ENCODE measurements around the gene RFXANK. TPM values are rescaled to one million over a fixed set of nuclear protein-coding genes. Genes with fewer than 3 reads are reported as not detected.

Gene RFXANK
- total RNA-seq, 3 donors from 2014 or later (not counting 1 experiment from before 2014, with no cell fraction given), result 50.1 to 67.5 (median 66.0) TPM

DNA sequence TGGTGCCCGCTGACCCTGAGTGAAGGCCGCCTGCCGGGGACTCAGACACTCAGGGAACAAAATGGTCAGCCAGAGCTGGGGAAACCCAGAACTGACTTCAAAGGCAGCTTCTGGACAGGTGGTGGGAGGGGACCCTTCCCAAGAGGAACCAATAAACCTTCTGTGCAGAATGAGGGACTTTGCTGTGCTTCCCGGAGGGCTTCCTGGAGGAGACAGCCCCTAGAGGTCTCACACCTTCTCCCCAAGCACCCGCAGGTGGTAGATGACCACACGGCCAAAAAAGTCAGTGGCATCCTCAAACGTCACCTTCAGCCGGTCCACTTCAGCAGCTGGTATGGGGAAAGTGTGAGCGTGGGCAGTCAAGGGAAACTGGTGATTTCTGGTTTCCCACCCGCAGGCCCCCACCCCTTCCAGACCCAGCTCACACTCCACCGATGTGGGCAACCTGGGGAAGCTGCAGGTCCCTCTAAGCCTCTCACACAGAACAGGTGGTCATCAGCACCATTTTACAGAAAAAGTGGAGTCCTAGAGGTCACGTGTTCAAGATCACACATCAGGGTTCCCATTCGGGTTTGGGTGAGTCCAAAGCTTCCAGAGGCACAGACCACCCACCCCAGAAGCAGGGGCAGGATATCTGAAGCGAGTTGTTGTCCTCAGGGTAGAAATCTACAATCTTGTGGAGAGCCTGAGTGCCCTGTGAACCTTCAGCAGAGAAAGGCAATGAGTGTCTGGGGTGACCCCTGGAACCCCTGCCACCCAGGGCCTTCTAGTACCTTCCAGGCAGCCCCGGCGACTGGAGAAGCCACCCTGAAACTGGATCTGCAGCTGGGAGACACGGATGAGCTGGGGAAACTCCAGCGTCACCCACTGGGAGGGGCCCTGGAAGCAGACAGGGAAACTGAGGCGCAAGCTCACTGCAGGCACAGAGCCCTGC is 9.9 kb downstream of the RFXANK start:
- peaks cover 20% of the 10 kb centered on the region for H3K36me3 ChIP-seq (ENCODE audit: control insufficient read depth, insufficient read depth, low read length)
- intact Hi-C loops (cut with micrococcal nuclease), result no loop called here
- ATAC-seq, result no peak

DNA sequence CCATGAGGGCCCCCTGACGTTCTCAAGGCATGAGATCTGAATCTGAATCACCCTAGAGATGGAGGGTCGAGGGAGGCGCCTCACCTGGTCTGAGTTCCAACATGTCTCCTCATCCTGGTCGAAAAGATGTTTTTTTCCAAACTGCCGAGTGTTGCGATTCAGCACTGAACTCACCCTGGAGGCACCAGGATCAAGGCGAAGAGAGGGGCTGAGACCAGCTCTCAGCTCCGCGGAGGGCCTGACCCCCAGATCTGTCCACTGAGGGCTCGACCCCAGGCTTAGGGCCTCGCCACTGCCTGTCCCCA is 10.6 kb downstream of the RFXANK start:
- H3K4me1 Mint-ChIP-seq, result peaks cover 22 to 28% of the 10 kb centered on the region in 2 donors
- WGBS (ENCODE audit: insufficient coverage), result 32% methylated on average over 11 of the region's 11 CpGs
- H3K27ac Mint-ChIP-seq, result peak overlapping the region; percentile 84 to 87
- H3K4me1 ChIP-seq (ENCODE audit: control insufficient read depth, insufficient read depth, low read length), result peaks cover 35% of the 10 kb centered on the region
- TF ChIP-seq, protein P1, sequence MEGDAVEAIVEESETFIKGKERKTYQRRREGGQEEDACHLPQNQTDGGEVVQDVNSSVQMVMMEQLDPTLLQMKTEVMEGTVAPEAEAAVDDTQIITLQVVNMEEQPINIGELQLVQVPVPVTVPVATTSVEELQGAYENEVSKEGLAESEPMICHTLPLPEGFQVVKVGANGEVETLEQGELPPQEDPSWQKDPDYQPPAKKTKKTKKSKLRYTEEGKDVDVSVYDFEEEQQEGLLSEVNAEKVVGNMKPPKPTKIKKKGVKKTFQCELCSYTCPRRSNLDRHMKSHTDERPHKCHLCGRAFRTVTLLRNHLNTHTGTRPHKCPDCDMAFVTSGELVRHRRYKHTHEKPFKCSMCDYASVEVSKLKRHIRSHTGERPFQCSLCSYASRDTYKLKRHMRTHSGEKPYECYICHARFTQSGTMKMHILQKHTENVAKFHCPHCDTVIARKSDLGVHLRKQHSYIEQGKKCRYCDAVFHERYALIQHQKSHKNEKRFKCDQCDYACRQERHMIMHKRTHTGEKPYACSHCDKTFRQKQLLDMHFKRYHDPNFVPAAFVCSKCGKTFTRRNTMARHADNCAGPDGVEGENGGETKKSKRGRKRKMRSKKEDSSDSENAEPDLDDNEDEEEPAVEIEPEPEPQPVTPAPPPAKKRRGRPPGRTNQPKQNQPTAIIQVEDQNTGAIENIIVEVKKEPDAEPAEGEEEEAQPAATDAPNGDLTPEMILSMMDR (IDR thresholded peaks at IDR 0.05), result no peak
- ATAC-seq (no peak), DNase-seq (no peak)
- peaks cover 0 to 4% of the 10 kb centered on the region in 2 donors for H3K9me3 Mint-ChIP-seq
- H3K27ac ChIP-seq (ENCODE audit: low read length), result peak overlapping the region; percentile 71
- peaks cover 14% of the 10 kb centered on the region for H3K36me3 ChIP-seq (ENCODE audit: control insufficient read depth, insufficient read depth, low read length)
- intact Hi-C loops (cut with micrococcal nuclease), result loop anchor here (1.0 kb wide), 1 partner anchor 10 kb away; the partner anchor contains the start of genes BORCS8 and RFXANK
- peak overlapping the region; percentile 90 for H3K4me3 Mint-ChIP-seq
- no peaks in the 10 kb centered on the region for H3K36me3 Mint-ChIP-seq
- no peaks in the 10 kb centered on the region for H3K9me3 ChIP-seq (ENCODE audit: control insufficient read depth, insufficient read depth, low read length)
- peak overlapping the region; percentile 71 for H3K4me3 ChIP-seq (ENCODE audit: low read length)
- H3K27me3 Mint-ChIP-seq (ENCODE audit: low read depth in 2 of 2), result peaks cover 0 to 1% of the 10 kb centered on the region in 2 donors
- H3K27me3 ChIP-seq (ENCODE audit: control insufficient read depth, insufficient read depth, low read length), result no peaks in the 10 kb centered on the region

More for the DNA sequence above, 9.9 kb downstream of the RFXANK start:
- Histone ChIP-seq H3K27me3 (ENCODE audit: control insufficient read depth, insufficient read depth, low read length) (no peaks in the 10 kb centered on the region), H3K4me1 (ENCODE audit: control insufficient read depth, insufficient read depth, low read length) (peaks cover 28% of the 10 kb centered on the region), H3K9me3 (ENCODE audit: control insufficient read depth, insufficient read depth, low read length) (no peaks in the 10 kb centered on the region), H3K4me3 (ENCODE audit: low read length) (no peak overlapping the region), H3K27ac (ENCODE audit: low read length) (no peak overlapping the region)
- Mint-ChIP-seq H3K4me1 (peaks cover 15 to 21% of the 10 kb centered on the region in 2 donors), H3K27me3 (ENCODE audit: low read depth in 2 of 2) (no peaks in the 10 kb centered on the region), H3K27ac (peak overlapping the region; percentile 84 to 87), H3K9me3 (no peaks in the 10 kb centered on the region), H3K4me3 (peak overlapping the region; percentile 90), H3K36me3 (no peaks in the 10 kb centered on the region)
- TF ChIP-seq, protein P1 (IDR thresholded peaks at IDR 0.05), result no peak
- no peak for DNase-seq
- WGBS (ENCODE audit: insufficient coverage), result 80% methylated on average over 14 of the region's 19 CpGs

DNA sequence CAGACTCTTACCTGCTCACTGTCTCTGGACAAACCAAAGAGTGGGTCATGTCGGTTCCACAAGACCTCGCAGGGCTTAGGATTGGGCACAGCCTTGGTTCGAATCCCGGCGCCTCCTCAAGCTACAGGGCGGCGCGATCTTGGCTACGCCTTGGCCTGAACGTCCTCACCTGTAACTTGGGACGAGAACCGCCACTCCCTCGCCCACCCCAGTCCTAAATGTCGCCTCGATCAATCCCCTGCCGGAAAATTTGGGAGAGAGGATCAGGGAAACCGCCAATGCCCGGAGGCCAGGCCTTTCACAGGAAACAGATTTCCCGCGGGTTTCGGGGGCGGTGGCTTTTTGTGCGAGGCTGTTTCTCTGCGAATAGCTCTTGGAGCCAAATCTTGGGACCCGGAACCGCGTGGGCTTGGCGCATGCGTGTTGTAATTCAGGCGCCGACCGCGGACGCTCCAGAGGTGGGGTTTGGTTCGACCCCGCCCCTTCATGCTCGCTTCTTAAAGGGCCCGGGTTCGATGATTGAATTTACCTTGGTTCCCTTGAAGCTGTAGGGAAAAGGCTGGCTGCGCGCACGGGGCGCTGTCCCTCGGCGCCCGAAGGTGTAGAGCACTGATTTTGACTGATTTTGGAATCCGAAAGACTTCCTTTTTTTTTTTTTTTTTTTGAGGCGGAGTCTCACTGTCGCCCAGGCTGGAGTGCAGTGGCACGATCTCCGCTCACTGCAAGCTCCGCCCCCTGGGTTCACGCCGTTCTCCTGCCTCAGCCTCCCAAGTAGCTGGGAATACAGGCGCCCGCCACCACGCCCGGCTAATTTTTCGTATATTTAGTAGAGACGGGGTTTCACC is 11.2 kb downstream of the RFXANK start, which contains the start of gene NR2C2AP:
TSS of gene NR2C2AP (minus strand) at position 403 of the 845 bp plus-strand sequence. CDS start at position 49, 354 bp downstream.
- H3K27ac ChIP-seq (ENCODE audit: low read length), result peak within 1 kb of the TSS; percentile 71
- Mint-ChIP-seq H3K4me3 (peak within 1 kb of the TSS; percentile 90), H3K27me3 (ENCODE audit: low read depth in 2 of 2) (peaks cover 0 to 3% of the 10 kb centered on the region in 2 donors), H3K36me3 (no peaks in the 10 kb centered on the region), H3K4me1 (peaks cover 24 to 32% of the 10 kb centered on the region in 2 donors), H3K27ac (peak within 1 kb of the TSS; percentile 84 to 87), H3K9me3 (peaks cover 0 to 5% of the 10 kb centered on the region in 2 donors)
- H3K4me1 ChIP-seq (ENCODE audit: control insufficient read depth, insufficient read depth, low read length), result peaks cover 41% of the 10 kb centered on the region
- DNase-seq (peak; percentile 86 to 97), ATAC-seq (peak; percentile 90 to 96 (median 93))
- H3K9me3 ChIP-seq (ENCODE audit: control insufficient read depth, insufficient read depth, low read length), result no peaks in the 10 kb centered on the region
- peak within 1 kb of the TSS; percentile 71 for H3K4me3 ChIP-seq (ENCODE audit: low read length)
- H3K36me3 ChIP-seq (ENCODE audit: control insufficient read depth, insufficient read depth, low read length), result peaks cover 10% of the 10 kb centered on the region
- TF ChIP-seq, protein P1 (IDR thresholded peaks at IDR 0.05), result no peak
- intact Hi-C loops (cut with micrococcal nuclease), result loop anchor here (1.0 kb wide), 1 partner anchor 11 kb away; the partner anchor contains the start of genes BORCS8 and RFXANK
- no peaks in the 10 kb centered on the region for H3K27me3 ChIP-seq (ENCODE audit: control insufficient read depth, insufficient read depth, low read length)
- WGBS (ENCODE audit: insufficient coverage), result 6% methylated on average over 60 of the region's 60 CpGs
